OCI-LY1 (cell line): ENCODE results near the gene IQSEC1.

Experiments used
- CTCF ChIP-seq: fragments of 200-600 bp; sonication (generic), shearing (Covaris generic); IDR thresholded peaks from 2 replicates; pipeline ENCODE4 v1.5.1; 2017; ENCODE audit warnings: mild to moderate bottlenecking, antibody characterized with exemption, low read length, moderate library complexity, mixed read lengths
- EZH2 ChIP-seq: fragments of 200-600 bp; sonication (generic), shearing (Covaris generic); IDR thresholded peaks from 2 replicates; pipeline ENCODE4 v1.8.0; 2017; ENCODE audit warnings: borderline replicate concordance, mixed run types, mild to moderate bottlenecking, antibody characterized with exemption, low read length, moderate library complexity, mixed read lengths

GRCh38 chr3:12996181-12996506 lies 77.1 kb downstream of the IQSEC1 start:
- no peak for TF ChIP-seq CTCF
- no peak for TF ChIP-seq EZH2
